Peyer's patch (tissue), 4 donors: Measurements from ENCODE around the gene IFI6. TPM values are rescaled to one million over a fixed set of nuclear protein-coding genes. Genes with fewer than 3 reads are reported as not detected.
"Not testable (repeated sequence)": the region's sequence is repeated elsewhere in the genome, so short reads cannot be mapped to it uniquely, and the experiment has no call there.

Experiments
- DNase-seq, 3 donors: peaks; one replicate each; pipeline ENCODE4 v3.0.0-alpha.2; 2017 to 2019
- H3K27ac ChIP-seq, 4 donors: fragments of 200-600 bp; sonication (generic); one replicate each; pipeline ENCODE4 v1.5.1; 2016 to 2019
- H3K27me3 ChIP-seq, 2 donors: fragments of 200-600 bp; sonication (generic); one replicate each; pipeline ENCODE4 v1.5.1; 2019
- H3K36me3 ChIP-seq, 3 donors: fragments of 200-600 bp; sonication (generic); one replicate each; pipeline ENCODE4 v1.5.1; 2016 to 2019
- H3K4me1 ChIP-seq, 4 donors: fragments of 200-600 bp; sonication (generic); one replicate each; pipeline ENCODE4 v1.5.1; 2016 to 2019
- H3K4me3 ChIP-seq, 4 donors: fragments of 200-600 bp; sonication (generic); 1 replicate in 3 of 4; 2 replicates in 1 of 4; pipeline ENCODE4 v1.5.1; 2016 to 2019; ENCODE audit warnings: mild to moderate bottlenecking in 1 of 4
- H3K9me3 ChIP-seq, 4 donors: fragments of 200-600 bp; sonication (generic); one replicate each; pipeline ENCODE4 v1.5.1; 2016 to 2019; ENCODE audit warnings: mild to moderate bottlenecking in 1 of 4
- CTCF ChIP-seq, 6 experiments: fragments of 450-650 bp in 4 of 6; fragments of 200-600 bp in 2 of 6; sonication (generic) in 1 of 6; IDR thresholded peaks; one replicate each; pipeline ENCODE4 v1.5.1; 2017 to 2019; ENCODE audit warnings: antibody characterized with exemption in 6 of 6, mild to moderate bottlenecking in 3 of 6, moderate library complexity in 1 of 6
- POLR2A ChIP-seq, 2 donors: fragments of 450-650 bp; IDR thresholded peaks; one replicate each; pipeline ENCODE4 v1.5.1; 2017; ENCODE audit warnings: antibody characterized with exemption in 2 of 2, mild to moderate bottlenecking in 2 of 2, moderate library complexity in 2 of 2
- total RNA-seq, 4 donors: library from RNA; depleted of rRNA; stranded (reverse); fragments of >200 nt; gene quantifications; one replicate each; pipeline ENCODE4 v1.1.0, GENCODE V29; 2016

Gene IFI6
- total RNA-seq, 4 donors from 2014 or later, result 17.8 to 28.5 (median 20.7) TPM

- Histone ChIP-seq H3K9me3 (no peaks in the 10 kb centered on the region), H3K36me3 (no peaks in the 10 kb centered on the region), H3K27me3 (no peaks in the 10 kb centered on the region), H3K4me3 (no peak overlapping the region), H3K4me1 (no peaks in the 10 kb centered on the region), H3K27ac (no peak overlapping the region)
- TF ChIP-seq POLR2A (IDR thresholded peaks at IDR 0.05), result no peak
- no peak for DNase-seq
Measured at GRCh38 chr1:27689423-27690173, 17.6 kb upstream of the IFI6 start.

GRCh38 chr1:27687906-27688305 lies 15.9 kb upstream of the IFI6 start:
- DNase-seq, result no peak
- no peak overlapping the region for H3K27ac ChIP-seq
- TF ChIP-seq CTCF (IDR thresholded peaks at IDR 0.05) (no peak), POLR2A (IDR thresholded peaks at IDR 0.05) (no peak)
- no peaks in the 10 kb centered on the region for H3K36me3 ChIP-seq
- no peaks in the 10 kb centered on the region for H3K9me3 ChIP-seq
- no peaks in the 10 kb centered on the region for H3K27me3 ChIP-seq
- H3K4me3 ChIP-seq, result no peak overlapping the region
- no peaks in the 10 kb centered on the region for H3K4me1 ChIP-seq

- TF ChIP-seq CTCF (IDR thresholded peaks at IDR 0.05) (no peak), POLR2A (IDR thresholded peaks at IDR 0.05) (no peak)
- no peak overlapping the region for H3K27ac ChIP-seq
Measured at GRCh38 chr1:27686223-27686990, 14.4 kb upstream of the IFI6 start.

GRCh38 chr1:27684176-27684575 lies 12.2 kb upstream of the IFI6 start:
- Histone ChIP-seq H3K27me3 (no peaks in the 10 kb centered on the region), H3K4me3 (no peak overlapping the region), H3K9me3 (peaks cover 0 to 17% (median 5%) of the 10 kb centered on the region in 4 donors), H3K36me3 (no peaks in the 10 kb centered on the region), H3K4me1 (no peaks in the 10 kb centered on the region), H3K27ac (no peak overlapping the region)
- no peak for TF ChIP-seq POLR2A (IDR thresholded peaks at IDR 0.05)
- TF ChIP-seq CTCF (IDR thresholded peaks at IDR 0.05), result no peak
- DNase-seq, result no peak

More at GRCh38 chr1:27686223-27686990, 14.4 kb upstream of the IFI6 start:
- no peaks in the 10 kb centered on the region for H3K4me1 ChIP-seq
- H3K9me3 ChIP-seq, result peaks cover 0 to 4% (median 1%) of the 10 kb centered on the region in 4 donors
- H3K4me3 ChIP-seq, result no peak overlapping the region
- H3K27me3 ChIP-seq, result no peaks in the 10 kb centered on the region
- peak in 2 of 3 donors; percentile 81 to 86 for DNase-seq
- no peaks in the 10 kb centered on the region for H3K36me3 ChIP-seq

- H3K27ac ChIP-seq, result no peak overlapping the region
- H3K4me1 ChIP-seq, result no peaks in the 10 kb centered on the region
- DNase-seq, result no peak
- H3K27me3 ChIP-seq, result no peaks in the 10 kb centered on the region
- no peak overlapping the region for H3K4me3 ChIP-seq
- peaks cover 0 to 17% (median 5%) of the 10 kb centered on the region in 4 donors for H3K9me3 ChIP-seq
- no peaks in the 10 kb centered on the region for H3K36me3 ChIP-seq
- TF ChIP-seq CTCF (IDR thresholded peaks at IDR 0.05) (no peak), POLR2A (IDR thresholded peaks at IDR 0.05) (no peak)
Measured at GRCh38 chr1:27682351-27682944, 10.5 kb upstream of the IFI6 start.

- H3K27me3 ChIP-seq, H3K27ac ChIP-seq, H3K36me3 ChIP-seq, DNase-seq, H3K4me1 ChIP-seq, H3K4me3 ChIP-seq: not testable (repeated sequence)
- H3K9me3 ChIP-seq, result peaks cover 0 to 17% (median 5%) of the 10 kb centered on the region in 4 donors
Measured at GRCh38 chr1:27681580-27681979, 9.6 kb upstream of the IFI6 start.

- H3K9me3 ChIP-seq, result peaks cover 0 to 17% (median 5%) of the 10 kb centered on the region in 4 donors
Measured at GRCh38 chr1:27680225-27680791, 8.3 kb upstream of the IFI6 start.

More at GRCh38 chr1:27680225-27680791, 8.3 kb upstream of the IFI6 start:
- not testable (repeated sequence) for H3K4me3 ChIP-seq, H3K27ac ChIP-seq, H3K4me1 ChIP-seq, H3K27me3 ChIP-seq, DNase-seq, H3K36me3 ChIP-seq
